ENCODE results near the gene GATM.

GRCh38 chr15:45386974-45387373 lies 8.6 kb upstream of the GATM start:
- TF ChIP-seq EZH2 (IDR thresholded peaks at IDR 0.05; ENCODE audit: borderline replicate concordance, low read length): no peak
- TF ChIP-seq, protein P1, sequence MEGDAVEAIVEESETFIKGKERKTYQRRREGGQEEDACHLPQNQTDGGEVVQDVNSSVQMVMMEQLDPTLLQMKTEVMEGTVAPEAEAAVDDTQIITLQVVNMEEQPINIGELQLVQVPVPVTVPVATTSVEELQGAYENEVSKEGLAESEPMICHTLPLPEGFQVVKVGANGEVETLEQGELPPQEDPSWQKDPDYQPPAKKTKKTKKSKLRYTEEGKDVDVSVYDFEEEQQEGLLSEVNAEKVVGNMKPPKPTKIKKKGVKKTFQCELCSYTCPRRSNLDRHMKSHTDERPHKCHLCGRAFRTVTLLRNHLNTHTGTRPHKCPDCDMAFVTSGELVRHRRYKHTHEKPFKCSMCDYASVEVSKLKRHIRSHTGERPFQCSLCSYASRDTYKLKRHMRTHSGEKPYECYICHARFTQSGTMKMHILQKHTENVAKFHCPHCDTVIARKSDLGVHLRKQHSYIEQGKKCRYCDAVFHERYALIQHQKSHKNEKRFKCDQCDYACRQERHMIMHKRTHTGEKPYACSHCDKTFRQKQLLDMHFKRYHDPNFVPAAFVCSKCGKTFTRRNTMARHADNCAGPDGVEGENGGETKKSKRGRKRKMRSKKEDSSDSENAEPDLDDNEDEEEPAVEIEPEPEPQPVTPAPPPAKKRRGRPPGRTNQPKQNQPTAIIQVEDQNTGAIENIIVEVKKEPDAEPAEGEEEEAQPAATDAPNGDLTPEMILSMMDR (conservative IDR thresholded peaks at IDR 0.05 in 1 of 2, IDR thresholded peaks at IDR 0.05 in 1 of 2; ENCODE audit: extremely low read depth in 1 of 2, insufficient read depth in 1 of 2, low read depth in 1 of 2, low read length in 2 of 2): no peak

Measured in mammary epithelial cell (primary cell).